HL-60 (cell line): ENCODE measurements around the gene RXFP4. TPM values are rescaled to one million over a fixed set of nuclear protein-coding genes. Genes with fewer than 3 reads are reported as not detected.

ENCODE experiments used
- DNase-seq, 2 experiments: peaks; one replicate each; pipeline ENCODE4 v3.0.0-alpha.2; 2010 to 2020; ENCODE audit warnings: low read depth in 1 of 2, low spot score in 1 of 2
- H3K27ac ChIP-seq: fragments of 250-450 bp; sonication (Bioruptor Pico); replicated peaks from 2 replicates; pipeline ENCODE4 v1.5.1; 2020; ENCODE audit warnings: mild to moderate bottlenecking, moderate library complexity
- H3K27me3 ChIP-seq: fragments of 250-450 bp; sonication (Bioruptor Pico); 2 replicates; pipeline ENCODE4 v1.5.1; 2021; ENCODE audit warnings: mild to moderate bottlenecking, moderate library complexity; ENCODE audit not compliant: insufficient read depth, poor library complexity, severe bottlenecking
- H3K4me3 ChIP-seq: replicated peaks from 2 replicates; pipeline ENCODE4 v1.5.1; 2011; ENCODE audit warnings: mild to moderate bottlenecking, control low read depth, low read length; ENCODE audit not compliant: insufficient read depth
- GABPA ChIP-seq: IDR thresholded peaks from 2 replicates; pipeline ENCODE4 v1.6.1; 2012; ENCODE audit warnings: low read depth
- POLR2AphosphoS5 ChIP-seq: IDR thresholded peaks from 2 replicates; pipeline ENCODE4 v1.6.1; 2012; ENCODE audit warnings: low read depth
- SPI1 ChIP-seq: IDR thresholded peaks from 2 replicates; pipeline ENCODE4 v1.6.1; 2012; ENCODE audit warnings: low read depth, mild to moderate bottlenecking, borderline replicate concordance
- microRNA-seq: library from miRNA; unstranded; fragments of <30 nt; microRNA quantifications from one replicate; pipeline ENCODE4, GENCODE V29; 2018
- TF ChIP-seq, protein P1 (sequence below): IDR thresholded peaks from one replicate; pipeline ENCODE4 v1.5.1; 2011; ENCODE audit warnings: low read length, control low read depth, inconsistent platforms; ENCODE audit not compliant: insufficient read depth
- TF ChIP-seq, protein P2 (sequence below): IDR thresholded peaks from 2 replicates; pipeline ENCODE4 v1.6.1; 2012; ENCODE audit warnings: low read depth; ENCODE audit not compliant: insufficient replicate concordance

The RXFP4 gene

DNA sequence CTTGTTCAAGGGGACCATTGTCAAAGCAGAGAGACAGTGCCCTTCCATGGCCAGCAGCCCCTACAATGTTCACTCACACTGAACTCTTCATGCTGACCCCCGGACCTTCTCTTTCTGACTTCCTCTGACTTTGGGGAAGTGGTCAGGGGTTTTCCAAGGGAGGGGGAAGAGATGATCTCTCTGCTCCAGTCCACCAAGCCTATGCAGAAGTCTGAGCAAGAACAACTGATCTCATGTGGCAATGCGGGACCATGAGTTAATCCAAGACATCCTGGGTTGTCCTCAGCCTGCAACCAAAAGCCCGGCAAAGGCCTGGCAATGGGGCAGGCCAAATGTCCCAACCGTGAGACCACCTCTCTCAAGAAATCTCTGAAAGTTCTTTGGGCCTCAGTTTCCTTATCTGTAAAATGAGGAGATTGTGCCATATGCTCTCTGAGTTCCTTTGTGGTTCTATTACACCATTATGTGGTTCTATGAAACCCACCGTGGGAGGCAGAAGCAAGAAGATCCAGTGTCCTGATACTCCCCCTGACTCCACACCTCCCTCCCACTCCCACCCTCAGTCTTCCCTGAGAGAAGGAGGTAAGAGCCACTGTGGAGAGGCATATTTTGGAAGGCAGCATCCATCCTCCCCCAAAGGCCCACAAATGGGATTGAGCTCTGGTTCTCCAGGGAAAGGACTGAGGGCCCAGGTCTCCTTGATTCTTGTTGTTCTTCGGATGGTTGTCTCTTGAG is 48.7 kb downstream of the RXFP4 start:
- H3K27me3 ChIP-seq, result no peaks in the 10 kb centered on the region
- no peak overlapping the region for H3K4me3 ChIP-seq
- peak in 1 of 2 experiments; percentile 86 for DNase-seq
- TF ChIP-seq GABPA (no peak), POLR2AphosphoS5 (no peak), SPI1 (peak; percentile 97)
- TF ChIP-seq, protein P1, sequence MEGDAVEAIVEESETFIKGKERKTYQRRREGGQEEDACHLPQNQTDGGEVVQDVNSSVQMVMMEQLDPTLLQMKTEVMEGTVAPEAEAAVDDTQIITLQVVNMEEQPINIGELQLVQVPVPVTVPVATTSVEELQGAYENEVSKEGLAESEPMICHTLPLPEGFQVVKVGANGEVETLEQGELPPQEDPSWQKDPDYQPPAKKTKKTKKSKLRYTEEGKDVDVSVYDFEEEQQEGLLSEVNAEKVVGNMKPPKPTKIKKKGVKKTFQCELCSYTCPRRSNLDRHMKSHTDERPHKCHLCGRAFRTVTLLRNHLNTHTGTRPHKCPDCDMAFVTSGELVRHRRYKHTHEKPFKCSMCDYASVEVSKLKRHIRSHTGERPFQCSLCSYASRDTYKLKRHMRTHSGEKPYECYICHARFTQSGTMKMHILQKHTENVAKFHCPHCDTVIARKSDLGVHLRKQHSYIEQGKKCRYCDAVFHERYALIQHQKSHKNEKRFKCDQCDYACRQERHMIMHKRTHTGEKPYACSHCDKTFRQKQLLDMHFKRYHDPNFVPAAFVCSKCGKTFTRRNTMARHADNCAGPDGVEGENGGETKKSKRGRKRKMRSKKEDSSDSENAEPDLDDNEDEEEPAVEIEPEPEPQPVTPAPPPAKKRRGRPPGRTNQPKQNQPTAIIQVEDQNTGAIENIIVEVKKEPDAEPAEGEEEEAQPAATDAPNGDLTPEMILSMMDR, result no peak
- TF ChIP-seq, protein P2, sequence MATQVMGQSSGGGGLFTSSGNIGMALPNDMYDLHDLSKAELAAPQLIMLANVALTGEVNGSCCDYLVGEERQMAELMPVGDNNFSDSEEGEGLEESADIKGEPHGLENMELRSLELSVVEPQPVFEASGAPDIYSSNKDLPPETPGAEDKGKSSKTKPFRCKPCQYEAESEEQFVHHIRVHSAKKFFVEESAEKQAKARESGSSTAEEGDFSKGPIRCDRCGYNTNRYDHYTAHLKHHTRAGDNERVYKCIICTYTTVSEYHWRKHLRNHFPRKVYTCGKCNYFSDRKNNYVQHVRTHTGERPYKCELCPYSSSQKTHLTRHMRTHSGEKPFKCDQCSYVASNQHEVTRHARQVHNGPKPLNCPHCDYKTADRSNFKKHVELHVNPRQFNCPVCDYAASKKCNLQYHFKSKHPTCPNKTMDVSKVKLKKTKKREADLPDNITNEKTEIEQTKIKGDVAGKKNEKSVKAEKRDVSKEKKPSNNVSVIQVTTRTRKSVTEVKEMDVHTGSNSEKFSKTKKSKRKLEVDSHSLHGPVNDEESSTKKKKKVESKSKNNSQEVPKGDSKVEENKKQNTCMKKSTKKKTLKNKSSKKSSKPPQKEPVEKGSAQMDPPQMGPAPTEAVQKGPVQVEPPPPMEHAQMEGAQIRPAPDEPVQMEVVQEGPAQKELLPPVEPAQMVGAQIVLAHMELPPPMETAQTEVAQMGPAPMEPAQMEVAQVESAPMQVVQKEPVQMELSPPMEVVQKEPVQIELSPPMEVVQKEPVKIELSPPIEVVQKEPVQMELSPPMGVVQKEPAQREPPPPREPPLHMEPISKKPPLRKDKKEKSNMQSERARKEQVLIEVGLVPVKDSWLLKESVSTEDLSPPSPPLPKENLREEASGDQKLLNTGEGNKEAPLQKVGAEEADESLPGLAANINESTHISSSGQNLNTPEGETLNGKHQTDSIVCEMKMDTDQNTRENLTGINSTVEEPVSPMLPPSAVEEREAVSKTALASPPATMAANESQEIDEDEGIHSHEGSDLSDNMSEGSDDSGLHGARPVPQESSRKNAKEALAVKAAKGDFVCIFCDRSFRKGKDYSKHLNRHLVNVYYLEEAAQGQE, result no peak
- peak overlapping the region; percentile 62 for H3K27ac ChIP-seq

Small RNA genes within 50 kb of the gene (microRNA-seq; reads per million reads assigned to microRNA genes)
- not detected for gene MIR6738
